ENCODE data around the gene PIGM.
"Not testable (repeated sequence)": the region's sequence is repeated elsewhere in the genome, so short reads cannot be mapped to it uniquely, and the experiment has no call there.

Gene PIGM

GRCh38 chr1:160053548-160054365 lies 22.0 kb upstream of the PIGM start:
- H3K23ac ChIP-seq (ENCODE audit: low read length) = no peak overlapping the region
- no peak overlapping the region for H3K56ac ChIP-seq (ENCODE audit: low read length)
- H2BK120ac ChIP-seq (ENCODE audit: low read depth, low read length) = no peak overlapping the region
- WGBS (ENCODE audit: extremely low coverage, insufficient coverage, low lambda C conversion rate) = no CpG with 5 or more reads among the region's 7 CpGs
- H3K79me1 ChIP-seq (ENCODE audit: low read length) = no peaks in the 10 kb centered on the region
- no peak overlapping the region for H3K27ac ChIP-seq (ENCODE audit: low read depth, low read length)
- no peak overlapping the region for H4K5ac ChIP-seq (ENCODE audit: low read length)
- no peak for DNase-seq
- no peaks in the 10 kb centered on the region for H3K4me1 ChIP-seq (ENCODE audit: control insufficient read depth, low read depth, low read length)
- no peak overlapping the region for H2BK15ac ChIP-seq (replicated peaks; ENCODE audit: low read depth)
- H4K8ac ChIP-seq (ENCODE audit: low read depth, low read length) = no peak overlapping the region
- no peak overlapping the region for H2AK5ac ChIP-seq (ENCODE audit: low read length)
- H3K27me3 ChIP-seq (ENCODE audit: insufficient read depth, low read length, poor library complexity) = no peaks in the 10 kb centered on the region
- no peaks in the 10 kb centered on the region for H3K36me3 ChIP-seq (ENCODE audit: control insufficient read depth, insufficient read depth, low read length)
- H3K4ac ChIP-seq (ENCODE audit: low read depth, low read length) = no peak overlapping the region
- no peak overlapping the region for H3K4me3 ChIP-seq (ENCODE audit: low read length)
- H3K18ac ChIP-seq (ENCODE audit: low read length) = no peak overlapping the region
- no peaks in the 10 kb centered on the region for H3K79me2 ChIP-seq (ENCODE audit: control insufficient read depth, insufficient read depth, low read length)
- H3K9ac ChIP-seq (ENCODE audit: low read length) = no peak overlapping the region
- no peak overlapping the region for H2BK5ac ChIP-seq (ENCODE audit: low read length)
- no peak overlapping the region for H3K4me2 ChIP-seq (ENCODE audit: low read length)

- no peak overlapping the region for H2BK120ac ChIP-seq (ENCODE audit: low read depth, low read length)
- no peaks in the 10 kb centered on the region for H3K27me3 ChIP-seq (ENCODE audit: insufficient read depth, low read length, poor library complexity)
- H3K56ac ChIP-seq (ENCODE audit: low read length) = no peak overlapping the region
- no peak overlapping the region for H3K27ac ChIP-seq (ENCODE audit: low read depth, low read length)
- H3K79me2 ChIP-seq (ENCODE audit: control insufficient read depth, insufficient read depth, low read length) = no peaks in the 10 kb centered on the region
- H4K8ac ChIP-seq (ENCODE audit: low read depth, low read length) = no peak overlapping the region
- no peak overlapping the region for H3K4ac ChIP-seq (ENCODE audit: low read depth, low read length)
- no peak overlapping the region for H3K9ac ChIP-seq (ENCODE audit: low read length)
- H2AK5ac ChIP-seq (ENCODE audit: low read length) = no peak overlapping the region
- H3K36me3 ChIP-seq (ENCODE audit: control insufficient read depth, insufficient read depth, low read length) = no peaks in the 10 kb centered on the region
- H3K4me3 ChIP-seq (ENCODE audit: low read length) = no peak overlapping the region
- H3K4me2 ChIP-seq (ENCODE audit: low read length) = no peak overlapping the region
- WGBS (ENCODE audit: extremely low coverage, insufficient coverage, low lambda C conversion rate) = no CpG with 5 or more reads among the region's 6 CpGs
- H3K18ac ChIP-seq (ENCODE audit: low read length) = no peak overlapping the region
- no peak overlapping the region for H2BK15ac ChIP-seq (replicated peaks; ENCODE audit: low read depth)
- no peak for DNase-seq
- no peak overlapping the region for H3K23ac ChIP-seq (ENCODE audit: low read length)
- no peak overlapping the region for H2BK5ac ChIP-seq (ENCODE audit: low read length)
- H3K79me1 ChIP-seq (ENCODE audit: low read length) = no peaks in the 10 kb centered on the region
- no peaks in the 10 kb centered on the region for H3K4me1 ChIP-seq (ENCODE audit: control insufficient read depth, low read depth, low read length)
- no peak overlapping the region for H4K5ac ChIP-seq (ENCODE audit: low read length)
These were observed 21.1 kb upstream of the PIGM start for GRCh38 chr1:160052936-160053335.

GRCh38 chr1:160050619-160051018 lies 18.8 kb upstream of the PIGM start:
- Histone ChIP-seq H2BK120ac (ENCODE audit: low read depth, low read length) (no peak overlapping the region), H3K9ac (ENCODE audit: low read length) (no peak overlapping the region), H3K18ac (ENCODE audit: low read length) (no peak overlapping the region), H2BK15ac (replicated peaks; ENCODE audit: low read depth) (no peak overlapping the region), H3K27ac (ENCODE audit: low read depth, low read length) (no peak overlapping the region), H3K79me1 (ENCODE audit: low read length) (no peaks in the 10 kb centered on the region), H3K4me2 (ENCODE audit: low read length) (no peak overlapping the region), H2BK5ac (ENCODE audit: low read length) (no peak overlapping the region), H2AK5ac (ENCODE audit: low read length) (no peak overlapping the region), H4K8ac (ENCODE audit: low read depth, low read length) (no peak overlapping the region), H3K79me2 (ENCODE audit: control insufficient read depth, insufficient read depth, low read length) (no peaks in the 10 kb centered on the region), H3K36me3 (ENCODE audit: control insufficient read depth, insufficient read depth, low read length) (no peaks in the 10 kb centered on the region), H4K5ac (ENCODE audit: low read length) (no peak overlapping the region), H3K27me3 (ENCODE audit: insufficient read depth, low read length, poor library complexity) (no peaks in the 10 kb centered on the region), H3K4ac (ENCODE audit: low read depth, low read length) (no peak overlapping the region), H3K23ac (ENCODE audit: low read length) (no peak overlapping the region), H3K4me3 (ENCODE audit: low read length) (no peak overlapping the region), H3K56ac (ENCODE audit: low read length) (no peak overlapping the region), H3K4me1 (ENCODE audit: control insufficient read depth, low read depth, low read length) (peaks cover 5% of the 10 kb centered on the region)
- DNase-seq = no peak
- WGBS (ENCODE audit: extremely low coverage, insufficient coverage, low lambda C conversion rate) = no CpG with 5 or more reads among the region's 1 CpG

- H3K4me2 ChIP-seq (ENCODE audit: low read length); H3K4ac ChIP-seq (ENCODE audit: low read depth, low read length); H3K18ac ChIP-seq (ENCODE audit: low read length); DNase-seq; H3K27ac ChIP-seq (ENCODE audit: low read depth, low read length); H2AK5ac ChIP-seq (ENCODE audit: low read length); H2BK15ac ChIP-seq (replicated peaks; ENCODE audit: low read depth); H3K27me3 ChIP-seq (ENCODE audit: insufficient read depth, low read length, poor library complexity); H3K23ac ChIP-seq (ENCODE audit: low read length); H3K79me2 ChIP-seq (ENCODE audit: control insufficient read depth, insufficient read depth, low read length); H2BK5ac ChIP-seq (ENCODE audit: low read length); H3K4me1 ChIP-seq (ENCODE audit: control insufficient read depth, low read depth, low read length); H3K79me1 ChIP-seq (ENCODE audit: low read length); H4K5ac ChIP-seq (ENCODE audit: low read length); H3K36me3 ChIP-seq (ENCODE audit: control insufficient read depth, insufficient read depth, low read length); H3K4me3 ChIP-seq (ENCODE audit: low read length); H4K8ac ChIP-seq (ENCODE audit: low read depth, low read length); H3K56ac ChIP-seq (ENCODE audit: low read length); H2BK120ac ChIP-seq (ENCODE audit: low read depth, low read length); H3K9ac ChIP-seq (ENCODE audit: low read length): not testable (repeated sequence)
- no CpG with 5 or more reads among the region's 2 CpGs for WGBS (ENCODE audit: extremely low coverage, insufficient coverage, low lambda C conversion rate)
These were observed 18.4 kb upstream of the PIGM start for GRCh38 chr1:160050182-160050581.

- Histone ChIP-seq H3K9ac (ENCODE audit: low read length) (no peak overlapping the region), H2BK5ac (ENCODE audit: low read length) (no peak overlapping the region), H3K4me3 (ENCODE audit: low read length) (no peak overlapping the region), H2BK15ac (replicated peaks; ENCODE audit: low read depth) (no peak overlapping the region), H3K27me3 (ENCODE audit: insufficient read depth, low read length, poor library complexity) (no peaks in the 10 kb centered on the region), H4K5ac (ENCODE audit: low read length) (no peak overlapping the region), H3K36me3 (ENCODE audit: control insufficient read depth, insufficient read depth, low read length) (no peaks in the 10 kb centered on the region), H4K8ac (ENCODE audit: low read depth, low read length) (no peak overlapping the region), H3K4ac (ENCODE audit: low read depth, low read length) (no peak overlapping the region), H2AK5ac (ENCODE audit: low read length) (no peak overlapping the region), H2BK120ac (ENCODE audit: low read depth, low read length) (no peak overlapping the region), H3K18ac (ENCODE audit: low read length) (no peak overlapping the region), H3K56ac (ENCODE audit: low read length) (no peak overlapping the region), H3K23ac (ENCODE audit: low read length) (no peak overlapping the region), H3K79me2 (ENCODE audit: control insufficient read depth, insufficient read depth, low read length) (no peaks in the 10 kb centered on the region), H3K27ac (ENCODE audit: low read depth, low read length) (no peak overlapping the region), H3K79me1 (ENCODE audit: low read length) (no peaks in the 10 kb centered on the region), H3K4me2 (ENCODE audit: low read length) (no peak overlapping the region), H3K4me1 (ENCODE audit: control insufficient read depth, low read depth, low read length) (peaks cover 5% of the 10 kb centered on the region)
- no peak for DNase-seq
- WGBS (ENCODE audit: extremely low coverage, insufficient coverage, low lambda C conversion rate) = no CpG with 5 or more reads among the region's 3 CpGs
These were observed 17.3 kb upstream of the PIGM start for GRCh38 chr1:160049101-160049500.

GRCh38 chr1:160048335-160048734 lies 16.5 kb upstream of the PIGM start:
- DNase-seq = no peak
- no peaks in the 10 kb centered on the region for H3K79me1 ChIP-seq (ENCODE audit: low read length)
- H3K4me3 ChIP-seq (ENCODE audit: low read length) = no peak overlapping the region
- no peak overlapping the region for H3K23ac ChIP-seq (ENCODE audit: low read length)
- H2AK5ac ChIP-seq (ENCODE audit: low read length) = no peak overlapping the region
- H3K4ac ChIP-seq (ENCODE audit: low read depth, low read length) = no peak overlapping the region
- no peak overlapping the region for H2BK120ac ChIP-seq (ENCODE audit: low read depth, low read length)
- H4K8ac ChIP-seq (ENCODE audit: low read depth, low read length) = no peak overlapping the region
- H4K5ac ChIP-seq (ENCODE audit: low read length) = no peak overlapping the region
- H2BK15ac ChIP-seq (replicated peaks; ENCODE audit: low read depth) = no peak overlapping the region
- H3K27ac ChIP-seq (ENCODE audit: low read depth, low read length) = no peak overlapping the region
- no peaks in the 10 kb centered on the region for H3K27me3 ChIP-seq (ENCODE audit: insufficient read depth, low read length, poor library complexity)
- H3K79me2 ChIP-seq (ENCODE audit: control insufficient read depth, insufficient read depth, low read length) = no peaks in the 10 kb centered on the region
- peaks cover 5% of the 10 kb centered on the region for H3K4me1 ChIP-seq (ENCODE audit: control insufficient read depth, low read depth, low read length)
- H2BK5ac ChIP-seq (ENCODE audit: low read length) = no peak overlapping the region
- no peak overlapping the region for H3K4me2 ChIP-seq (ENCODE audit: low read length)
- H3K9ac ChIP-seq (ENCODE audit: low read length) = no peak overlapping the region
- no peaks in the 10 kb centered on the region for H3K36me3 ChIP-seq (ENCODE audit: control insufficient read depth, insufficient read depth, low read length)
- no peak overlapping the region for H3K56ac ChIP-seq (ENCODE audit: low read length)
- H3K18ac ChIP-seq (ENCODE audit: low read length) = no peak overlapping the region

Data from mesendoderm (in vitro differentiated cells).